Fibroblast of peridontal ligament (primary cell): ENCODE measurements around the gene DCP1B.

Experiments used
- DNase-seq: peaks from one replicate; pipeline ENCODE4 v3.0.0-alpha.2; 2010; ENCODE audit errors: extremely low read depth

The DCP1B gene

DNA sequence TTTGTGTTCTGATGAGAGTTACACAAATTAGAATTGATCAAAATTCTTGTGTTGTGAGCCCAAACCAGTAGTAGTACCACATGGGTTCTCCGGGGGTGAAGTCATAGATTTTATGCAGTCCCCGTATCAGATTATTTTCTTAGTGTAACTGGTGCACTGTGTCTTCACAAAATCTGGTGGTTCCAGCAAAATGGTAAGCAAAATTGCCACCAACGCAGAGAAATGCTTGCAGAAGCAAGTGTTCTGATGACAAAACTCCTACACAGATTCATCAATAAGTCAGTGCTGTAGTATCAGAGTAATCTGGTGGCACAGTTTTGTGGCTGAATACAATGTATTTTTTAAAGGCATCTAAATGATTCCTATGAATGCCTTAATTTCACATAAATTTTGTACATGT lies 84.5 kb downstream of the DCP1B start:
- no peak for DNase-seq

DNA sequence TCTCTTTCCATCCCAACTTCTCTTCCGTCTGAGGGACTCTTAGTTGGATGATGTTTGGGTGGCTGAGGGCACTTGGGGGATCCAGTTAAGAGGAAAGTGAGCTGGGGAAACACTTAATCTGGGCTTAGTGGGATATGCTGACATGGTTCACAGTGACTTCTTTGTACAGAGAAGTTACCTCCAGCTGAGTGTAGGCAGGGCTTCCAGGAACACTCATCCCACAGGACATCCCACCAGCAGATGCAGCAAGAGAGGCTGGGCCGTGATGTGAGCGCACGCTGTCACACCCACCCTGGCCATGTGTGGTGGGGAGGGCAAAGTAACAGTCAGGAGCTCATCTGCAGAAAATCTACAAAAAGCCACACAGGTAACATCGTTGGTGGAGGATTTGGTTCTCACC lies 85.0 kb downstream of the DCP1B start:
- no peak for DNase-seq

DNA sequence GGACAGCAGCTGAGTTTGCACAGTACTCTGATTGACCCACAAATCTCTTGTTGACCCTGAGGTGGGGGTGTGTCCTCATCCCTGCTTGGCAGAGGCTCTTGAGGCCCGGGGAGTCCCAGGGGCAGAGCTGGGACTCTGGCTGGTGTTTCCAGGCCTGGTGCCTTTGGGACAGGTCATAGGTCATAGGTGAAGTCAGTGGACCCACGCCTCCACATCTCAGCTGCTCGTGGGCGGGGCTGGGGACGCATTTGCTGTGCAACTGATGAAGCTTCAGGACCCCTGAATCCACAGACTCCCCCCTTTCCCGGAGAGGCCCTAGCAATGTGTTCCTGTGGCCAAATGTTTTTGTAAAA lies 85.4 kb downstream of the DCP1B start:
- DNase-seq, result no peak

DNA sequence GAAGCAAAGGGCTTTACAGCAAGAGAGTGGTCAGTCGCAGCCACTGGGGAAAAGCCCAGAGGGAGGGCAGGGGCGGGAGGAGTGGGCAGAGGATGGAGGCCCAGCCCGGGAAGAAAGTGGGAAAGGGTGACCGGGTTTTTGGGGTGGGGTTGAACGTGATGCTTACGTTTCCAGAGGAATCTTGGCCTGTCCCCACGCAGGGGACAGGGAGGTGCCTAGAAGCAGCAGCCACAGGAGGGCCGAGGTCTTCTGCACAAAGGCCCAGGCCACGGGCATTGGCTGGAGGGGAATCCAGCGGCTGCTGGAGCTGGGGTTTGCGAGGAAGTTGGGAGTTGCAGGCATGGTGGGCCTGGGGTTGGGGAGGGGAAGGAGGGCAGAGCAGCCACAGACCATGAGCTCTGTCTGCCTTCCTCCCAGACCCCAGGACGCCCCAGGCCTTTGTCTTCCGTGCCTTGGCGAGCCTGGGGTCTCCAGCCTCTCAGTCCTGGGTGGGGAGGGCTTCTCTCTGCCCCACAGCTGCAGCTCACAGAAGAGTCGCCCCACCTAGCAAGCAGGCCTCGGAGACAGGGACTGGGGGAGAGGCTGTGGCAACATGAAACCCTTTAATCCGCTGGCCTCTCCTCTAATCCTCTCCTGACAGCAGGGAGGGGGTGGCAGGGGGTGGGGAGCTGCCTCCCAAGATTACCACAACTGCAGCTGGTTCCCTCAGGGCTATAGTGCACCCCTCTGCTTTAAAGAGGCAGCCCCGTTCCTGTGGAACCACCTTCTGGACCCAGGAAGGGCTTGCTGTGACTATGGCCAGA lies 86.0 kb downstream of the DCP1B start, which contains the start of gene CACNA2D4:
Gene CACNA2D4 (minus strand): TSS at position 572 of the 803 bp plus-strand sequence. CDS start 179 bp downstream, at position 393.
- no peak for DNase-seq

DNA sequence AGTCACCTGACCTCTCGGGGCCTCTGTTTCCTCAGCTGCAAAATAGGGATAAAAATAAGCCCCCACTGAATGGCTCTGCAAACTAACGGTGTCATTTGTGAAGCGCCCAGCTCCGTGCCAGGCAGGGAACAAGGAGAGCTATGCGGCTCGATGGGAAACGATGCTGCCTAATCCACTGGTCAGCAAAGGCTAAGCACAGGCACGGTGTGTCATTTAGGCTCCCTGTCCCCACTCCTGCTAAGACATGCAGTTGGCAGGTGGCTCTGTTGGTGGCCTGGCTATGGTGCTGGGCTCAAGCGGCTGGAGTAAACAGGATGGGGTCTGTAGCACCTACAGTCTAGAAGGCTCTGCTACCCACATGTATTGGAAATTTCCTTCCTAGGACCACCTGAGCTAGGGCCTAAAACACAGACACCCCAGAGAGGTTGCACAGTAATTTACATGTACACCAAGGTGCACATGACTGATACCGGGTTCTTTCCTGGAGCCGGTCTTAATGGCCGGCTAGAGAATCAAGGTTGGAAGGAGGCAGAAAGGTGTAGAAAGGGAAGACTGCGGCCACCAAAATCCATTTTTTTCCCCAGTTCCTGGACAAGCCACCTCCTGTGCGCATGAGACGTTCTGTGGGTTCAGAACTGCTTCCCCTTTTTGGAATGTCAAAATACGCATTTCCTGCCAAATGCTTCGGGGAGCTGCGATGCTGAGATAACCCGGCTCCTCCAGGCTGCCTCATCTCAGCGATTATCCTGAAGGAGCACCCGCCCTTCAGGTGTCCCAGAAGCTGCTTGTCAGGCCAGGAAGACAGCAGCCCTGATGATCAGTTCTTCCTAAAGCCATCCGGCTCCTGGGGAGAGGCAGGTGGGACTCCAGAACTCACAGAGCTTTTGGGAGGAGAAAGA lies 86.8 kb downstream of the DCP1B start:
- DNase-seq, result no peak

DNA sequence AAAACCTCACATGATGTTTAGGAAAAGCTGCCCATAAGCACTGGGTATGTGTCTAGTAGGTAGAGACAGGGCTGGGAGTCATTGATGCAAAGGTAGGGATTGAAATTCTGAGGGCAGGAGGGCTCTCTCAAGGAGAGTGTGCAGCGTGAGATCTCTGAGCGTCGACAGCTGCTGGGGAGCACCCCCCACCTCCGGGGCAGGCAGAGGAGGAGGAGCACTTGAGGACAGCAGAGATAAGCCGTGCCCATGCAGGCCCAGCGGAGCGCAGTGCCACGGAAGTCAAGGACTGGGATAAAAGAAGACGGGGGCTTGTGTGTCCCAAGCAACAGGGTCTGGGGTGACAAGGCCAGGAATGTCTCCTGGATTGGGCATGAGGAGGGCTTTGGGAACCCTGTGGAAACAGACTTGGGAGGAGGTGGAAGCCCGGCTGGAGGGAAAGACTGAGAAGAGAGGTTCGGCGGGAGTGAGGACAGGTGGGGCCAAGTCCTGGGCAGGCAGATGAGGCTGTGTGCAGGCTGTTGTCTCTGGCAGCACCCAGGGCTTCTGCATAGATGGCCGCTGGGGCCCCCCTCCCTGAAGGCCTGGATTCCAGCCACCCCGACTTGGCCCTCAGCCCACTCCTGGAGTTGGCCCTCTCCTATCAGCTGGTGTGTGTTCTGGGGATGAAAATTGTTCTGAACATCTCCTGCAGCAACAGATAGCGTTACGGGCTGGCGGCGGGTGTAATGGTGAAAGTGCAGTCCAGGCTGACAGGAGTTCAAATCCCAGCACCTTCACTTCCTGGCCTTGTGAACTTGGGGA lies 87.7 kb downstream of the DCP1B start:
- DNase-seq, result no peak

DNA sequence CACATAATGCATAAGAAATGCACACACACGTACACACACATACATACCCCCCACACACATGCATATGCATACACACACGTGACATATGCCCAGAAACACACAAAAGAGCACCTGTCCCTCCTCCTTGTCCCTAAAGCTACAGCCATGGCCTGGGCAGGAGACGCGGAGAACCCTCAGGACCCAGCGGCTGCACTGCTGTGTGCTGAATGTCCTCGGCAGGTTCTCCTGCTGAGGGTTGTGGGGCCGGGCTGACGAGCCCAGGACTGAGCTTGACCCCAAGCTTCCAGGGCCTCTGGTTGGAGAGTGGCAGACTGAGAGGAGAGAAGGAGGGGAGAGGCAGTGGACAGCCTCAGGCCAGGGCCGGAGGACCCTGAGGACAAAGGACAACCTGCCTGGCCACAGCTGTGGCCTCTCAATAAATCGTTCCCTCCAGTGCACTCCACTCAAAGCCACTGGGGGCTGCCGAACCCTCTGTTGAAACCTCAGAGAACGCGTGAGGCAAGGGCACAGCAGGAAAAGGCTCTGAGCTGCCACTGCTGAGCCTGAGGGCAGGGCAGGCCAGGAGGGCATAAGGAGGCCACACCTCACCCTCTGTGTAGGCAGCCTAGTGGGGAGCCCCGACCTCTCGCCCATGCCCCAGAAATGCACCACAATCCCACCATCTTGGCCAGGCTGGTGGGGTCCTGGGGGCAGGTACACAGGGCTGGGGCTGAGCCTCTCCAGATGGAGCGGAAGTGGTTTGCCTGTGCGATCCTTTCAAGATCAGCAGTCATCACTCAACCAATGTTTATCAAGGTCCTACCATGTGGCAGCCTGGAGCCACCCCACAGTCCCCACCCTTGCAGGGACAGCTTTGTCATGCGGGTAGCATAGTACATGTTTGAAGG lies 88.9 kb downstream of the DCP1B start:
- no peak for DNase-seq

DNA sequence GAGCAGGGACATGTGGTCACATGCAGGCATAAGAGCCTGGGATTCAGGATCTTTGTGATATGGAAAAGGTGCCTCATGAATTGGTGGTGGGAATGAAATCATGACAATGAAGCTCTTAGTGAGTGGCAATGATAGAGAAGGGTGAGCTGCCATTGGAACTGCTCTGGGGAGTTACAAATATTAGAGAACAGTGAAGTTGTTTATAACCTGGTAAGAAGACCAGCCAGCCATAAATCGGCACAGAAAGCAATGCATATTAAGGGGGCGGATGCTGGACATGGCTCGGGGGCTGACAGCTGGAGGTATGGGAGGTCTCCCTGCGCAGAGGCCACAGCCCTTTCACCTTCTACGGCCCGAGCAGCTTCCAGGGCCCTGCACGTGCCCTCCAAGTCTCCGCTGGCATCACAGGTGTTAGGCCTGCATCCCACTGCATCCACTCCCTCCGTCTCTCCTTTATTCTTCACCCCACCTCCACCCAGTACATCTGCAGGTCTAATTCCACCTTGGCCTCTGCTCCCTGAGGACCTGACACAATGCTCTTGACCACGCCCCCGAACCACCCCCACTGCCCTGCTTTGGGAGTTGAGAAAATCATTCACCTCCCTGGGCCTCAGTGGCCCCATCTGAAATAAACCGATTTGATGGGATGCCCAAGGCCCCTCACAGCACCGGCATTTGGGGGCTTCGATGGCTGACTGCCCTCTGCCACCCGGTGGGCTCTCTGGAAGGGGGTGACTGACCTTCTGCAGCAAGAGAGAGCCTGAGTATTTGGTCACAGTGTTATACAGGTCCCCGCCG lies 89.9 kb downstream of the DCP1B start:
- no peak for DNase-seq

DNA sequence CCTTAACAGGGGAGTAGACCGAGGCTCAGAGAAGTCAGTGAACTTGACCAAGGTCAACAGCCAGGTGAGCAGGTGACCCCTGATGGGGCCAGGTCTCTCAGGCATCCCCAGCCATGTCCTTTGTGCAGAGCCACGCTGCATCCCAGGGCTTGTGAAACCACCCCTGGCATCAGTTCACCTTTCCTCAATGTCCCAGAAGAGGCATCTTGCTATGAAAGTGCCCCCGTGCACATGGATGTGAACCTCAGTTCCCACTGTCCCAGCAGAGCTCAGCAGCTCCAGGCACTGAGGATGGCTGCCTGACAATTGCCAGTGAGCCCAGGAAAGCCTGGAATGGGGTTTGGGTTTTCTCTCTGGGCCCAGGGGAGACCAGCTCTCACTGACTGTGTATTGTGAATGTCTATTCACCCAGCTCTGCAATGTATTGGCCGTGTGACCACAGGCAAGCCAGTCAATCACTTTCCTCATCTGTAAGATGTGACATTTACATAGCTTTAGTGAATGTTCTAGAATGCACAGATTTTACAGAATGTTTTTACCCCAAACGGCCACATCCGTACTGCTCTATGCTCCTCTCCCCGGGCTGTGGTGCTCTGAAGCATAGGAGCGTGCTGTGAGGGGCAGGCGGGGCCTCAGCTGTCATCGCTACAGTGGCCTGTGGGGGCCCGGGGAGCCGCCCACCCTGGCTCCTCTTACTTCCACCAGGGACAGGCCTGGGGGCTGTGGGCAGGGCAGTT lies 90.7 kb downstream of the DCP1B start:
- no peak for DNase-seq

DNA sequence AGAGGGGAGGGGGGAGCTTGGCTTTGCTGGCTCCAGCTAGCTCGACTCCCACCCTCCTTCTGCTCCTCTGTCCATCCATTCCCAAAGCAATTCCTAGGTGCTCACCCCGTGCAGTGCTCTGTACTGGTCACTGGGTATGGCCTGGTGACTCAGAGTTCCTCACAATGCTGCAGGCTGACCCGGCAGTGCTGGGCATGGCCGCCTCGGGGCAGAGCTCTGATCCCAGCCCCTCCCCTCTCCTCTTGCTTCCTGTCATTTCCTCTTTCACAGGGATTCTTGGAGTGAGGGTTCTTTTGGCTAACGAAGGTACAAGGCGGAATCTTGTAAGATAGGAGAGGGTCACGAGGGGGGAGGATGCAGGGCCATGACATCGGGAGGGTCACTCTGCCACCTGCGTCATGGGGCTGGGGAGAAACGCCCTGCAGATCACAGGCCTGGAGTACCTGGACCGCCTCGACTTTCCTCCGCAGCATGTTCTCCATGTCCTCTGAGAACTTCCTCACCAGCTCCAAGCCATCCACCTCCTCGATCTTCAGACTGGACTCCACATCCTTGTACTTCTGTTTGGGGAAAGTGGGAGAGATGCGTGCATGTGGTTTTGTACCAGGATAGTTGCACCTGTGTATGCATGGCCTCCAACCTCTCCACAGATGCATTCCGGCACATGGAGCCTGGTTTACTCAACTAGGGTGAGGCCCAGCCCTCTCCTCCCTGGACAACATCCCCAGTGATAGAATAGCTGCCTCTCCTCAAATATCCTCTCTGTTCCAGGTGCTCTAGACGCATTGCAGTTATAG lies 91.5 kb downstream of the DCP1B start:
- no peak for DNase-seq

DNA sequence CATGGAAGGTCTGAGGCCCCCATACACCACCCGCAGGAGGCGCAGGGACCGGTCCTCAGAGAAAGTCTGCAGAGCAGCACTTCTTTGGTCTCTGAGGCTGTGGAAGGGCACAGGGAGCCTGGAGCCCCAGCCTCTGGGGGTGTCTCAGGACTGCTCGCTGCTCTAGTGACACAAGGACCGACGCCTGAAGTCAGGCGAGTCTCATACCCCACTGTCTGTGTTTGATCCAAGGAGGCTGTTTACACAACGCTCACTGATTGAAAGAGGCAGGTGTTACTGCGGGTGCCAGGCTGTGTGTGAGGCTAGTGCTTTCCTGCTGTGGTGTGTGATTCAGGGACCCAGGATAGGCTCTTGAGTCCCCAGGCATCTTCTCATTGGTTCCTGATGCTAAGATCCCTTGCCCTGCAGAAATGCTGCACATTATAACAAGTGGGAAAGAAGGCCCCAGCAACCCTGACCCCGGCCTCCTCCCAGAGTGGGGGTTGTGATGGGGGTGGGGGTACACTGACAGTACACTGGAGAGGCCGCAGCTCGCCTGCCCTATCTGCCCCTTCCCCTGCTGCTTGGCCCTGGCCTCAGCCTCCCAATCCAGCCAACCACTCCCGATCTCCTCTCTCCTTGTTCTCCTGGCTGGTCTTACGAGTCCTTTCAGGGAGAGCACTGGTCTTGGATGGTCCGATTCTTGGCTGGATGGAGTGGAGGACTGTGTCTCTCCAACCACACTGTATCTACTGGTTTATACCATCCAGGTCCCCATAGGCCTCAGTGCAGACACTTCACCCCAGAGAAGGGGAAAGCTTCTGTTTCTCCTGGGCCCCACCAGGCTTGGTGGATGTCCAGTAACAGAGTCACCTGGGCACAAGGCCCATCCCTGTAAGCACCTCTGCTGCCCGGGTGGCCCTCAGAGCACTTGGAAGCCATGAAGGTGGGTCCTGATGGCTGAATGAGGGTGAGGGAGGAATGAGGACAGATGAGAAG lies 92.4 kb downstream of the DCP1B start:
- no peak for DNase-seq

DNA sequence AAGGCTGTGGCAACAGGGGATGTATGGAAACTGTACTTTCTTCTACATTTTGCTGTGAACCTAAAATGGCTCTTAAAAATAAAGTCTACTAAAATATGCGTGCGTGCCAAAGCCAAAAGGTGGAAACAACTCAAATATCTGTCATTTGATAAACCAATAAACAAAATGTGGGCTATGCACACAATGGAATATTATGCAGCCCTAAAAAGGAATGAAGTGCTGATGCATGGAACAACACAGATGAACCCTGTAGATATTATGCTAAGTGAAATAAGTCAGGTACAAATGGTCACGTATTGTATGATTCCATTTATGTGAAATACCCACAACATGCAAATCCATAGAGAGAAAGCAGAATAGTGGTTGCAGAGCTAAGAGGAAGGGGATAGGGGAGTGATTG lies 93.8 kb downstream of the DCP1B start:
- no peak for DNase-seq

DNA sequence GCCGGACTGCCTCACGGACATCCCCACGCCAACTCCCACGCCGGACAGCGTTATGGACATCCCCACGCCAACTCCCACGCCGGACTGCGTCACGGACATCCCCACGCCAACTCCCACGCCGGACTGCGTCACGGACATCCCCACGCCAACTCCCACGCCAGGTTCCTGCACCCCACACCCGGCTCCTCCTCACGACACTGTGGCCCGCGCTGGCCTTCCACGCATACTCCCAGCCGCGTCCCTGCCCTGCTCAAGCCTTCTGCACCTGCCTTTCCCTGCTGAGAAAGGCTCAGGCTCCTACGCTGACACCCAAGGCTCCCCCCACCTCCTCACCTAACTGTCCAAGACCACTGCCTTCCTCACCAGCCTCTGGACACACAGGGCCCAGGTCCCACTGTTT lies 95.5 kb downstream of the DCP1B start:
- DNase-seq, result no peak

DNA sequence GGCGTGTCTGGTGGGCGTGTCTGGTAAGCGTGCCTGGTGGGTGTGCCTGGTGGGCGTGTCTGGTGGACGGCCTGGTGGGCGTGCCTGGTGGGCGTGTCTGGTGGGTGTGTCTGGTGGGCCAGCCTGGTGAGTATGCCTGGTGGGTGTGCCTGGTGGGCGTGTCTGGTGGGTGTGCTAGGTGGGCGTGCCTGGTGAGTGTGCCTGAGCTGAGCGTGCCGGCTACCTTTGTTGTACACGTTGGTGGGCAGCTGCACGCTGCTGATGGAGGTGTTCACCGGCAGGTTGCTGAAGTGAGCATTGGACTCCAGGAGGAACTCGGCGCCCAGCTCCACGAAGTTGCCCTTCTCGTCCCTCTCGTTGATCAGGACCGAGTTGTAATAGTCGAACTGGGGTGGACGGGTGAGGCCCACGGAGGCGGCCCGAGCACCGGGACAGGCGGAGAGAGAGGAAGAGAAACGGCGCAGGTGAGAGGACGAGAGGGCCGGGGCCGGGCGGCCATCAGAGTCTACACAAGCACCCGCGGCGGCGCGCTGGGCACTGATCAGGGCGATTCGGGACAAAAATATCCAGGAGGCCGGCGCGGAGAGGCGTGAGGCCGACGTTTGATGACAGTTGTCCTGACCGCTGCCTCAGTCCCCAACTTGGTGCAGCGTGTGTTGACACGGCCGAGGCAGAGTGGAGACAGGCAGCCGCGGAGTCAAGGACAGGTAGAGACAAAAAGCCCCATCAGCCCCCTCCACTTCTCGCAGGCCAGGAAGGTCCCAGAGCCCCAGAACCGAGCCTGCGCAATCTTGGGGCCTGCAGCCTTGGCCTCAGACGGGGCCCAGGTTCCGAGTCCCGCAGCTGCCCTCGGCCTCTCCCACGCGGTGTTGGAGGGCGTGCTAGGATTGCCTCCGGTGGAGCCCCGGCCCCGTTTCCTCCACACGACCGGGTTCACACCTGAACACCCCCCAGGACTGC lies 96.3 kb downstream of the DCP1B start:
- no peak for DNase-seq

DNA sequence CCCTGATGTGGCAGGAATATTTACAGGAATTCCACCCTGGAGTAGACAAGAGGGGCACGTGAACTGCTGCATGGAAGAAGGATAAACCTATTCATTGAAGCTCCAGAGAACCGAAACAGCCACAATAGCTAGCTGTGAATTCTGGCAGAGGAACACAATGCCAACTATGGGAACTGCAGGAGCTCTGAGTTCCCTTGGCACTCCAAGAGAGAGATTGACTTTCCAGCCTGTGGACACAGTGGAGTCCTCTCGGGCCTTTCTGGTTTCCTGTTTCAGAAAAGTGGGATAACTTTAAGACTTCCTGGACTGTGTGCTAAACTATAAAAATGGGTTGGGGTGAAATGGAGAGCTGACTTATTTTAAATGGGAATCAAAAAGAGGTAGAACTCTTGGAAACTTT lies 97.7 kb downstream of the DCP1B start:
- DNase-seq, result no peak

DNA sequence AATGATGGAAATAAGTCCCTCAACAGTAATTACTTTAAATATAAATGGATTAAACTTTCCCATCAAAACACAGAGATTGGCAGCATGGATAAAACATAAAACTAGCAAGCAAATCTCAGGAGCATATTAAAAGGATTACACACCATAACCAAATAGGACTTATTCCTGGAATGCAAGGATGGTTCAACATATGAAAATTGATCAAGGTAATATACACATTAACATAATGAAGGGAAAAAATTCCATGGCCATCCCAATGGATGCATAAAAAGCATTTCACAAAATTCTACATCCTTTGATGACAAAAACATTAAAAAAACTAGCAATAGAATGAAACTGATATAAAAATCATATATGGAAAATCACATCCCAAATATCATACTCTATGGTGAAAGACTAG lies 99.4 kb downstream of the DCP1B start:
- DNase-seq, result no peak
